Naive thymus-derived CD8-positive, alpha-beta T cell (primary cell): ENCODE data around the gene GABRA4. TPM values are rescaled to one million over a fixed set of nuclear protein-coding genes. Genes with fewer than 3 reads are reported as not detected.

Experiments used
- ATAC-seq, 2 donors: fragments of 150-1000 bp; cut with Tn5 transposase in 1 of 2; sonication (Bioruptor Pico), chemical (Tn5 transposase) in 1 of 2; 1 replicate in 1 of 2; 2 replicates in 1 of 2; pipeline ENCODE4 v1.10.0; 2021; ENCODE audit warnings: mild to moderate bottlenecking in 2 of 2, moderate library complexity in 2 of 2
- POLR2A ChIA-PET: fragments of 350-600 bp; sonication (Branson Sonifier 250); formaldehyde crosslinking; loops from one replicate; lab custom pipeline; 2021; ENCODE audit warnings: antibody characterized with exemption; lab: Charles Lee
- DNase-seq, 10 donors: peaks; one replicate each; pipeline versions ENCODE4 v3.0.0 to v3.0.0-alpha.2; 2020 to 2022
- H3K27ac Mint-ChIP-seq, 10 donors: one replicate each; pipeline ENCODE4 v1.8.0; 2020 to 2022; ENCODE audit warnings: mild to moderate bottlenecking in 10 of 10, mixed read lengths in 10 of 10, moderate library complexity in 4 of 10, inconsistent platforms in 1 of 10
- H3K27me3 Mint-ChIP-seq, 5 donors: one replicate each; pipeline ENCODE4 v1.8.0; 2021 to 2022; ENCODE audit warnings: mixed read lengths in 5 of 5
- H3K36me3 Mint-ChIP-seq, 3 donors: one replicate each; pipeline ENCODE4 v1.8.0; 2020 to 2022; ENCODE audit warnings: mixed read lengths in 3 of 3, mild to moderate bottlenecking in 2 of 3, inconsistent platforms in 1 of 3
- H3K4me1 Mint-ChIP-seq, 4 donors: one replicate each; pipeline ENCODE4 v1.8.0; 2021 to 2022; ENCODE audit warnings: mixed read lengths in 4 of 4
- H3K4me3 Mint-ChIP-seq, 10 donors: one replicate each; pipeline ENCODE4 v1.8.0; 2020 to 2022; ENCODE audit warnings: mild to moderate bottlenecking in 10 of 10, mixed read lengths in 10 of 10, moderate library complexity in 6 of 10, inconsistent platforms in 1 of 10
- H3K9me3 Mint-ChIP-seq, 9 donors: one replicate each; pipeline ENCODE4 v1.8.0; 2020 to 2022; ENCODE audit warnings: mixed read lengths in 9 of 9, mild to moderate bottlenecking in 3 of 9, inconsistent platforms in 1 of 9, moderate library complexity in 1 of 9
- polyA plus RNA-seq, 3 donors: library from polyadenylated mRNA; unstranded; fragments of 300-500 nt; fragmentation: Illumina TruSeq; gene quantifications; one replicate each; pipeline ENCODE4 v1.2.3, GENCODE V29; 2021
- total RNA-seq, 8 experiments: library from RNA in 2 of 8; stranded (reverse) in 2 of 8; gene quantifications; one replicate each; pipeline ENCODE4 v1.2.3 and lab custom pipeline; 2021 to 2026

Gene GABRA4
- total and polyA plus RNA-seq, 5 experiments from 2014 or later, result not detected

DNA sequence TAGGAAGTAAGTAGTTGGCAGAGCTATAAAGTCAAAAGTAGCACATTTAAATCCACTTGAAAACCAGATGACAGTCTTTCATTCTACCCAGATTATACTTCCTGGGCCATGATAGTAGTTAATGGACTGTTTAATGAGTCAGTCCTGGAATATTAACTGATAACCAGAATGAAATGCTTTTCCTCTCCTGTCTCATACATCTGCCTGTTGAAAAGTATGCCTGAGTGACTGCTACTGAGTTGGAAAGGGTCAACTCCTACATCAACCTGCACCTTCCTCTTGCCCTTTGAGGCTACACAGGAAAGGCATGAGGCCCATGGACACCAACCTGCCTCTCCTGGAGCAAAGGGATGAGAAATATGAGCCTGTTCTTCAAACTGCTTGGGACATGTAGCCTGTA, 48.3 kb downstream of the GABRA4 start:
- Mint-ChIP-seq H3K27ac (no peak overlapping the region), H3K36me3 (no peaks in the 10 kb centered on the region), H3K4me3 (no peak overlapping the region), H3K9me3 (peaks cover 0 to 2% (median 0%) of the 10 kb centered on the region in 9 donors), H3K4me1 (no peaks in the 10 kb centered on the region), H3K27me3 (peaks cover 0 to 7% (median 2%) of the 10 kb centered on the region in 5 donors)
- no peak for DNase-seq
- ATAC-seq, result no peak
- POLR2A ChIA-PET, result no interaction called here

DNA sequence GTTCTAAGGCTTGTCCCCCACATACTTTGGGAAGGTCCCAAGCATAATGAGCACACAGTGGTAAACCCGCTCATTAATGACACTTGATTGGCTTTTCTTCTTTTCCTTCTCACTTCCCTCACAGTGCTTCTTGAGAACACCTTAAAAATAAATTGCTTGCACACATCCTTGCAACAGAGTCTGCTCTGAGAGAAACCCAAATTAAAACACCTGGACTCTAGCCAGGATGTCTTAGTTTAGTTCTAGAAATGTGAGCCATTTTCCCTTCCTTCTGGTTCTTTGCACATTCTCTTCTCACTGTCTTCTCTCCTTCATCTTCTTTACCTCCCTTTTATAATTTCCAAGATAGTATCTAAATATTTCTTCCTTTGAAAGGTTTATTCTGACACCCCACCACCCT, 49.0 kb downstream of the GABRA4 start:
- no peak overlapping the region for H3K27ac Mint-ChIP-seq
- no peak overlapping the region for H3K4me3 Mint-ChIP-seq
- no peaks in the 10 kb centered on the region for H3K36me3 Mint-ChIP-seq
- peaks cover 0 to 2% (median 0%) of the 10 kb centered on the region in 9 donors for H3K9me3 Mint-ChIP-seq
- DNase-seq (no peak), ATAC-seq (no peak)
- POLR2A ChIA-PET, result no interaction called here
- peaks cover 0 to 7% (median 2%) of the 10 kb centered on the region in 5 donors for H3K27me3 Mint-ChIP-seq
- no peaks in the 10 kb centered on the region for H3K4me1 Mint-ChIP-seq

DNA sequence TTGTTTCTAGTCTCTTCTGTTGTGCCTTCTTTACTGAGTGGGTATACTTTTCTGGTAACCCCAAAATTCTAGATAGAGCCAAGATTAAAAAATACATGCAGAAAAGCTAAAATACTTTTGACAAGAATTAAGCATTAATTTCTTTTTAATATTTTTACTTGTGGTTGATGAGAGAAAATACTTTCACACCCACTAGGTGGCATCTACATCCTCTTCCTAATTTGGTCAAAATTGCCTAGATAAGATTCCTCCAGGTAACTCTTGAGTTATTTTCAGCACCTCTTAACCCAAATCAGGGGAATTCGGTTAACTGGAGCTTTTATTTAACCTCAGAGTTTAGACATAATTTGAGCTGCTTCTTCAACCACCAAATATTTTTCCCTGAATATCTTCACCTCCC, 55.9 kb downstream of the GABRA4 start:
- Mint-ChIP-seq H3K4me3 (no peak overlapping the region), H3K27me3 (peaks cover 0 to 9% (median 2%) of the 10 kb centered on the region in 5 donors), H3K27ac (no peak overlapping the region), H3K9me3 (peaks cover 0 to 2% (median 0%) of the 10 kb centered on the region in 9 donors), H3K4me1 (no peaks in the 10 kb centered on the region), H3K36me3 (no peaks in the 10 kb centered on the region)
- DNase-seq, result no peak
- POLR2A ChIA-PET, result no interaction called here
- no peak for ATAC-seq

DNA sequence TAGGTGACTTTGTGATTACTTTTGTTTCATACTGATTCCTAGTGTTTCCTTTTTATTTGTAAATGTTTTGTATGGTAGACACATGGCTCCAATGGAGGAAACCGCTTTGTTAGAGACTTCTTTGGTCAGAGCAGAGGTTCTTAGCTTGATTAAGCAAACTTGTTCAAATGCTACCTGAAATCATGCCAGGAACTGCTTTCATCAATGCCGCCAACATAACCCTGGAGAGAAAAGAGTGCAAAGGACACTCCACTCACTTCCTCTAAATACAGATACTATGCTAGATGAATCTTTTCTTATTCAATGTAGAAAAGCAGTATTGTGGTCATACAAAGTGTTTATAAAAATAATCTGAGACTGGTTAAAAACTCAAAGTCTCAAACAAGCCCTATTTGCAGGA, 58.7 kb downstream of the GABRA4 start:
- Mint-ChIP-seq H3K27me3 (peaks cover 0 to 9% (median 1%) of the 10 kb centered on the region in 5 donors), H3K4me3 (no peak overlapping the region)

DNA sequence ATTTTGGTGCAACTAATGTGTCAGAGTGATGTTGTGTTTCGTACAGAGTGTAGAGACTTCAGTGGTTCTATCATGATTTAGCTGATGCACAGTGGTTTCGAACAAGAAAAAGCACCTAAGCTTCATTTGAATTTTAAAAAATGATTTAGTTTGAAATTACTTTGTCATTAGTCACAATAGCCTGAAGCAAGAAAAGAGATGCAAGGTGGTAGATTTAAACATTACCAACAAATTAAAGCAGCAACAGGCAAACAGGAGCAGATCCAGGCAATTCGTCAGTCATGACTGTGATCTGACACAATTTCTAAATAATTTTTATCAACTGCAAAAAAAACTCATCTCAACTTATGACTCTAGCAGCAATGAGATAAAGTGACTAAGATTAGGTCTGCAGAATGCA, 59.7 kb downstream of the GABRA4 start:
- ATAC-seq (no peak), DNase-seq (no peak)
- H3K27ac Mint-ChIP-seq, result no peak overlapping the region
- H3K27me3 Mint-ChIP-seq, result peaks cover 0 to 9% (median 1%) of the 10 kb centered on the region in 5 donors
- H3K9me3 Mint-ChIP-seq, result peaks cover 0 to 2% (median 0%) of the 10 kb centered on the region in 9 donors
- no peaks in the 10 kb centered on the region for H3K36me3 Mint-ChIP-seq
- H3K4me3 Mint-ChIP-seq, result no peak overlapping the region
- POLR2A ChIA-PET, result no interaction called here
- H3K4me1 Mint-ChIP-seq, result no peaks in the 10 kb centered on the region

More for the DNA sequence above, 58.7 kb downstream of the GABRA4 start:
- H3K9me3 Mint-ChIP-seq, result peaks cover 0 to 2% (median 0%) of the 10 kb centered on the region in 9 donors
- ATAC-seq (no peak), DNase-seq (no peak)
- H3K27ac Mint-ChIP-seq, result no peak overlapping the region
- H3K36me3 Mint-ChIP-seq, result no peaks in the 10 kb centered on the region
- H3K4me1 Mint-ChIP-seq, result no peaks in the 10 kb centered on the region
- POLR2A ChIA-PET, result no interaction called here

DNA sequence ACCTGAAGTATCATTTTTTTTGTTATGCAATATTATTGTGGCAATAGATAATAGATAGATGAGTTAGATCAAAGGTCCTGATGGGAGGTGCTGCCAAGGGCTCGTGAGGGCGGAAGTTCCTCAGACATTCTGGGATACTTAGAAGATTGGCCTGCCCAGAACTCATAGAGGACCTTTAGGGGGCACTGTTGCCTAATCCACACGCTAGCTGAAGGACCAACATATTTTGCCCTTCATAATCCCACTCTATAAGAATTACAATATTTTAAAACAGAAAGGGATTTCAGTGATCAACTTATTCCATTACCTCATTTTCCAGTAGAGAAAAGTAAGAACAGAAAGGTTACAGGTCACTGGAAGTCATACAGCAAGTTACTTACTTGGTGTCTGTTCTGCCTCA, 61.4 kb downstream of the GABRA4 start:
- Mint-ChIP-seq H3K36me3 (no peaks in the 10 kb centered on the region), H3K27me3 (peaks cover 0 to 3% (median 1%) of the 10 kb centered on the region in 5 donors)
- no peak for DNase-seq

DNA sequence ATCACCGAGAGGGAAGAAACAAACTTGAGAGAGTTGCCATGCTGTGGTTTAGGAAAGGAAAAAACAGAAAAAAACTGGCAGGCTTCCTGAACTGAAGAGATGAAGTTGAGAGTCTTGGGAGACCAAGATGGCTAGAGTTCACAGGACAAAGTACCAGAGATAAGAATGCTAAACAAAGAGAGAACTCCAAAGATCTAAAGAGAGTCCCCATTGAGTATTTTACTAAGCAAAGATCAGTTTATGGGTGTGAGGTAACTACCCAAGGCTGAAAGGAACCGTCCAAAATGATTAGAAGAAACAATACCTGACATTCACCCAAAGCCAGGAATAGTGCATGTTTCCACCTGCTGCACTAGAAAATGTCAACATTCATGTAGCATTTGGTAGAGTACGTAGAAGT, 62.5 kb downstream of the GABRA4 start:
- H3K27me3 Mint-ChIP-seq, result peaks cover 0 to 3% (median 1%) of the 10 kb centered on the region in 5 donors
- DNase-seq, result no peak
- H3K27ac Mint-ChIP-seq, result no peak overlapping the region
- no peaks in the 10 kb centered on the region for H3K4me1 Mint-ChIP-seq
- no peak for ATAC-seq
- no peak overlapping the region for H3K4me3 Mint-ChIP-seq
- POLR2A ChIA-PET, result no interaction called here
- peaks cover 0 to 2% (median 0%) of the 10 kb centered on the region in 9 donors for H3K9me3 Mint-ChIP-seq
- H3K36me3 Mint-ChIP-seq, result no peaks in the 10 kb centered on the region

More for the DNA sequence above, 61.4 kb downstream of the GABRA4 start:
- H3K4me1 Mint-ChIP-seq, result no peaks in the 10 kb centered on the region
- H3K4me3 Mint-ChIP-seq, result no peak overlapping the region
- no peak overlapping the region for H3K27ac Mint-ChIP-seq
- peaks cover 0 to 2% (median 0%) of the 10 kb centered on the region in 9 donors for H3K9me3 Mint-ChIP-seq
- no peak for ATAC-seq
- POLR2A ChIA-PET, result no interaction called here

DNA sequence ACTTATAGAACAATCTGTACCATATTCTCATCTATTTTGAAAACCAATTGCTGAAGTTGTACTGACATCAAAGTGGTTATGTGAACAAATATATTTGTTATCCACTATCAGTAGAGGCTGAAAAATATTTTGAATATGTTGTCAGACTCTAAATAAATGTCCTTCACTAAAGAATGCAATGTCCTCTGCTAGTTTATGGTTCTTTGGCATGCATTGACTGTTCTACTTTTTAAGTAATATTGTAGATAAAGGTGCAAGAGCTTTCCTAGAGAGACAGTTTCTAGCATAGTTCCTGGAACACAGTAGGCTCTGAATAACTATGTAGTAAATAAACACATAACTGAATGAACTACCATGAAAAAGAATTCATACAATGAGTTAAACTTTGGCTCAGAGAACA, 66.2 kb downstream of the GABRA4 start:
- H3K36me3 Mint-ChIP-seq, result no peaks in the 10 kb centered on the region
- H3K4me1 Mint-ChIP-seq, result no peaks in the 10 kb centered on the region
- no peak for DNase-seq
- H3K27me3 Mint-ChIP-seq, result peaks cover 0 to 3% (median 1%) of the 10 kb centered on the region in 5 donors
- H3K27ac Mint-ChIP-seq, result no peak overlapping the region
- no peak overlapping the region for H3K4me3 Mint-ChIP-seq
- peaks cover 0 to 3% (median 0%) of the 10 kb centered on the region in 9 donors for H3K9me3 Mint-ChIP-seq
- POLR2A ChIA-PET, result no interaction called here
- ATAC-seq, result no peak

DNA sequence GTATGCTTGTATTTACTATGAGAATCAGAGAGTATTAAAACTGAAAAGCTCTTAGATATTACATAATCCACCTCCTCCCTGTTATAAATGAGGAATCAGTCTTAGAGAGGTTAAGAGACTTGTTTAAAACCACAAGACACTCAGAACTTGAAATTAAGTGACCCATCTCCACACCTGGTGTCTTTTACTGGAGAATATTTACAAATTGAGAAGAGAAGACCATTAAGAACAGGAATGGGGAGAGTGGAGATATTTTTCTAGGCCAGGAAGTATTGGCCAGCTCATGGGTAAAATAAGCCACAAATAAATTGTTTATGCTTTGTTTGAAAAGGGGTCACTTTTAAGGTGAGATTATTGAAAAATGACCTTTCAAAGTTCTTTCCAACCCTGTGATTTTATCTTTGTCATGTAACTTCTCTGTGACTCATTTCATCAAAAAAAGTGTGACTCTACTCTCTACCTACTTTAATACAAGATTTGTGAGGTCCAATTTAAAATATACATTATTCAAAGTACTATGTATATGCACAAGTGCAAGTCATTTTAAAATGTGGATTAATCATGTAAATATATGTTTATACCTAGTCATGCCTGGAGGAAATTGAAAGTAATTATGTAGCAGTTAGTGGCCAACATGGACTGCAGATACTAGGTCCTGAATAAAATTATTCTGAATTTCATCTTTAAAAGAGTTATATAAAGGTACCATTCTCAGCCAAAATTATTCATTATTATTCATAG, 68.4 kb downstream of the GABRA4 start:
- ATAC-seq (no peak), DNase-seq (no peak)
- no peak overlapping the region for H3K27ac Mint-ChIP-seq
- peaks cover 0 to 3% (median 0%) of the 10 kb centered on the region in 9 donors for H3K9me3 Mint-ChIP-seq
- peaks cover 0 to 3% (median 1%) of the 10 kb centered on the region in 5 donors for H3K27me3 Mint-ChIP-seq
- no peaks in the 10 kb centered on the region for H3K4me1 Mint-ChIP-seq
- no peak overlapping the region for H3K4me3 Mint-ChIP-seq
- POLR2A ChIA-PET, result no interaction called here
- H3K36me3 Mint-ChIP-seq, result no peaks in the 10 kb centered on the region

DNA sequence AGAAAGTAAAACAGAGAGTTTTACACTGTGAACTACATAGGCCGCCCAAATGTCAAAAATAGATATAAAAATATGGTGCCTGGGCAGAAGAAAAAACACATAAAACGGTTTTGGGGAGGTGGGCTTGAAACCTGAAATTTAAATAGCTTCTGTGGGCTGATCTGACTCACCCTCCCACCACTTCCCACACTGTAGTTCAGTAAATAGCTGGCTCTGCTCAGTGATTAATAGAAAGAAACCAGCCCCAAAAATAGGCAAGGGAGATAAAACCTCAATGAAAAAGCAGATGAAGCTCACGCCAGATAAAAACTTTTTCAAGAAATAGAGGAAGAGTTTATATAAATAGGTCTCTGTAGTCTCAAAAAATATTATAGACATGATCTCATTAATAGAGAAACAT, 71.2 kb downstream of the GABRA4 start:
- ATAC-seq, result no peak
- H3K9me3 Mint-ChIP-seq, result peaks cover 0 to 3% (median 0%) of the 10 kb centered on the region in 9 donors
- H3K27me3 Mint-ChIP-seq, result no peaks in the 10 kb centered on the region
- H3K36me3 Mint-ChIP-seq, result no peaks in the 10 kb centered on the region
- no peak overlapping the region for H3K27ac Mint-ChIP-seq
- no peak for DNase-seq
- POLR2A ChIA-PET, result no interaction called here
- H3K4me1 Mint-ChIP-seq, result no peaks in the 10 kb centered on the region
- no peak overlapping the region for H3K4me3 Mint-ChIP-seq

DNA sequence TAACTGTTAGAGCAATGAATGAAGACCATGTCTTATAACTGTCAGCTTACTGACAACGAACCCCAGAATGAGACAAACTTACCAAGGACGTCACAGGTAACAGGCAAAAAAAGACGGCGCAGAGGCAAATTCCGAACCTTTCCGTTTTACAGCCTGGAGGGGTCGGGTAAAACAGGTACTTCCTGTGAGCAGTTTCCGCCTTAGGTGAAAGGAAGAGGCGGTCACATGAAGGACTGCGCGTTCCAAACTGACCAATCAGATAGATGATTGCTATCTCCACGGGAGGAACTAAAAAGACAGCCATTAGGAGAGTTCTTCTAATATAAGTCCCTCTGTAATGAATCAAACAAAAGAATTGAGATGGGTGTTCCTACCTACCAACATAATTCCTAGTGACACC, 84.3 kb downstream of the GABRA4 start, which contains the start of gene COX7B2:
COX7B2 (minus strand) TSS at position 168 of the 400 bp plus-strand sequence. CDS start 174,053 bp downstream, outside the sequence.
- H3K9me3 Mint-ChIP-seq, result peaks cover 0 to 13% (median 0%) of the 10 kb centered on the region in 9 donors
- POLR2A ChIA-PET, result no interaction called here
- no peak for ATAC-seq
- H3K36me3 Mint-ChIP-seq, result peaks cover 0 to 3% (median 0%) of the 10 kb centered on the region in 3 donors
- H3K27ac Mint-ChIP-seq, result no peak within 1 kb of the TSS
- no peaks in the 10 kb centered on the region for H3K4me1 Mint-ChIP-seq
- peaks cover 0 to 4% (median 0%) of the 10 kb centered on the region in 5 donors for H3K27me3 Mint-ChIP-seq
- no peak for DNase-seq
- no peak within 1 kb of the TSS for H3K4me3 Mint-ChIP-seq

DNA sequence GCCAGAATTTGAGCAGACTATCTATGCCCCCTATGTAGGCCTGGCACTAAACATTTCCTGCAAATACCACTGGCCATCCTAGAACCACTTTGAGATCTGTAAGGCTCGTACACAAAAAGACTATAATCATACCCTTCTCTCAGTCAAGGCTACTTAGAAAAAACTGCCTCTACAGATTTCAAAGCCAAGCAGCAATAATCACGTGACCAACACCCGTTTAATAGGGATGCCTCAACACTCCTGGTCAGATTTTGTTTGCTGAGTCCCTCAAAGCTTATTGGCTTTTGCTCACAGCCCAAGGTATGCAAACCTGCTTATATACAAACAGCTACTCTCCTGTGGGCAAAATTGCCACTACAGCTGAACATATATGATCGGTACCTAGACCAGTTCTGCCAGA, 85.2 kb downstream of the GABRA4 start:
- ATAC-seq (no peak), DNase-seq (no peak)
- H3K27ac Mint-ChIP-seq, result no peak overlapping the region
- H3K4me3 Mint-ChIP-seq, result no peak overlapping the region
- POLR2A ChIA-PET, result no interaction called here
- H3K36me3 Mint-ChIP-seq, result peaks cover 0 to 3% (median 0%) of the 10 kb centered on the region in 3 donors
- H3K9me3 Mint-ChIP-seq, result peaks cover 0 to 10% (median 0%) of the 10 kb centered on the region in 9 donors
- peaks cover 0 to 4% (median 0%) of the 10 kb centered on the region in 5 donors for H3K27me3 Mint-ChIP-seq
- H3K4me1 Mint-ChIP-seq, result no peaks in the 10 kb centered on the region

DNA sequence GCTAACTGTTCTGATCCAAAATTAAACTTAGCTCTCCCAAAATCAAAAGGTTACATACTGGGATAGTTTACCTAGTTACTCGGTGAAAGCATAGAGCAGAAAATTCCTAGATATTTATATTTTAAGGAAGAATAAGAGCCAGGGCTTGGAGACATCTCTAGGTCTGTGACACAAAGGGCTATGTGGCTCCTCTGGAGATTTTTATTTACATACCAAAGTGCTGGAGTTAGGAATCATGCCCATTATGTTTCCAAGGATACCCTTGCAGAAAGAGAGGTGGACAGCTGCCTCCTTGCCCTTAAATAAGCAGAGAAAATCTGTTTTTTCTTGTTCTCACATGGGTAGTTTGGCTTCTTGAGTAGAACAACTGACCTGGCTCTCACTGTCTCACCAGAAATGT, 93.3 kb downstream of the GABRA4 start:
- no peak overlapping the region for H3K27ac Mint-ChIP-seq
- no peaks in the 10 kb centered on the region for H3K4me1 Mint-ChIP-seq
- ATAC-seq, result no peak
- no peak overlapping the region for H3K4me3 Mint-ChIP-seq
- POLR2A ChIA-PET, result no interaction called here
- no peaks in the 10 kb centered on the region for H3K36me3 Mint-ChIP-seq
- H3K9me3 Mint-ChIP-seq, result peaks cover 0 to 5% (median 0%) of the 10 kb centered on the region in 9 donors
- H3K27me3 Mint-ChIP-seq, result peaks cover 0 to 6% (median 0%) of the 10 kb centered on the region in 5 donors
- DNase-seq, result no peak
